ENCODE measurements around the gene SPATA13.

- TF ChIP-seq CTCF (IDR thresholded peaks at IDR 0.05) (no peak), POLR2A (IDR thresholded peaks at IDR 0.05) (no peak)
These were observed 90.0 kb downstream of the SPATA13 start for GRCh38 chr13:24250376-24251057.

All from adrenal gland (tissue), 5 donors.